ENCODE measurements around the gene HSPA9. TPM values are rescaled to one million over a fixed set of nuclear protein-coding genes. Genes with fewer than 3 reads are reported as not detected.

HSPA9 gene
- total and polyA plus RNA-seq, 9 of the 15 experiments (the other 6 are each of a cell fraction or from before 2014, with no cell fraction given) = 195 to 583 (median 514) TPM

DNA sequence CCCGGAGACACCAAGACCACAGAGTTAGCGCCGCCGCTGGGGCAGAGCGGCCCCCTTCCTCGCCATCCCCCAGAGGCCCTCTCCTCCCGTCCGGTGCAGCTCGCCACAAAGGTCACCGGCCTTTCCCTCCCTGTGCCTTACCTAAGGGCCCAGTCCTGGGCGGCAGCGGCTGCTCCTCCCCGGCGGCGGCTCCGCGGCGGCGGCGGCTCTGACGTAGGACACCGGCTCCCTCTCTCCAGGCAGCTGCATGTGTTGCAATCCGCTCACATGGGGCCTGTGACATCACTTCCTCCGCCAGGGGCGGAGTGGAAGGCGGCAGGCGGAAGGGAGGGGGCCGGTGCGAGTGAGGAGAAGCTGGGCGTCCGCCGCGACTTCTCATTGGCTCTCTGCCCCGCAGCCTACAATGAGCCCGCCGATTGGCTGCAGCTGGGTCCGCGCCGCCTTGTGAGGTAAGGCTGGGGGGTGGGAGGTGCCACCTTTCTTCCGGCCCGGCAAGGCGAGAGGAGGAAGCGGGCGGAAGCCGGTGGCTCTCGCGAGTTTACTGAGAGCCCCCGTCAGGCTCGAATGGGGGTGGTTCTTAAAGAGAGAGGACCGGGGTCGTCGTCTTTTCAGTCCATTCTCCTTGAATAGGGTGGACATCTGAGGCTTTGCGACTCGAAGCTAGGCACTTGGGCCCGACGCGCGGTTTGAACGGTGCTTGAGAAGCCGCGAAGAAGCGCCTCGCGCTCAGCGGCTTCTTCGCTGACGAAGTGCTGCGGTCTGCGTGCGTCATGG lies 32.1 kb downstream of the HSPA9 start, which contains the start of gene ETF1 (continued):
- TF ChIP-seq, protein P1, sequence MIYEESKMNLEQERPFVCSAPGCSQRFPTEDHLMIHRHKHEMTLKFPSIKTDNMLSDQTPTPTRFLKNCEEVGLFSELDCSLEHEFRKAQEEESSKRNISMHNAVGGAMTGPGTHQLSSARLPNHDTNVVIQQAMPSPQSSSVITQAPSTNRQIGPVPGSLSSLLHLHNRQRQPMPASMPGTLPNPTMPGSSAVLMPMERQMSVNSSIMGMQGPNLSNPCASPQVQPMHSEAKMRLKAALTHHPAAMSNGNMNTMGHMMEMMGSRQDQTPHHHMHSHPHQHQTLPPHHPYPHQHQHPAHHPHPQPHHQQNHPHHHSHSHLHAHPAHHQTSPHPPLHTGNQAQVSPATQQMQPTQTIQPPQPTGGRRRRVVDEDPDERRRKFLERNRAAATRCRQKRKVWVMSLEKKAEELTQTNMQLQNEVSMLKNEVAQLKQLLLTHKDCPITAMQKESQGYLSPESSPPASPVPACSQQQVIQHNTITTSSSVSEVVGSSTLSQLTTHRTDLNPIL (CRISPR knock-in tag; IDR thresholded peaks at IDR 0.05) = no peak
- peak; percentile 94 for TF ChIP-seq KAT7 (CRISPR knock-in tag; IDR thresholded peaks at IDR 0.05; ENCODE audit: borderline replicate concordance)
- TF ChIP-seq, protein P2, sequence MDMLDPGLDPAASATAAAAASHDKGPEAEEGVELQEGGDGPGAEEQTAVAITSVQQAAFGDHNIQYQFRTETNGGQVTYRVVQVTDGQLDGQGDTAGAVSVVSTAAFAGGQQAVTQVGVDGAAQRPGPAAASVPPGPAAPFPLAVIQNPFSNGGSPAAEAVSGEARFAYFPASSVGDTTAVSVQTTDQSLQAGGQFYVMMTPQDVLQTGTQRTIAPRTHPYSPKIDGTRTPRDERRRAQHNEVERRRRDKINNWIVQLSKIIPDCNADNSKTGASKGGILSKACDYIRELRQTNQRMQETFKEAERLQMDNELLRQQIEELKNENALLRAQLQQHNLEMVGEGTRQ (CRISPR knock-in tag; IDR thresholded peaks at IDR 0.05) = peak; percentile 88
- peak; percentile 95 for TF ChIP-seq POLR2G (IDR thresholded peaks at IDR 0.05; ENCODE audit: low read depth, low read length)
- TF ChIP-seq RBM22 (IDR thresholded peaks at IDR 0.05; ENCODE audit: low read depth, low read length, poor library complexity, severe bottlenecking) = no peak
- TF ChIP-seq MTF1 (CRISPR knock-in tag; IDR thresholded peaks at IDR 0.05; ENCODE audit: borderline replicate concordance) = no peak
- TF ChIP-seq BRCA1 (IDR thresholded peaks at IDR 0.05) = no peak
- no peak for TF ChIP-seq BRCA1 (CRISPR knock-in tag; IDR thresholded peaks at IDR 0.05)
- TF ChIP-seq SPI1 (IDR thresholded peaks at IDR 0.05; ENCODE audit: borderline replicate concordance, low read depth, low read length) = peak; percentile 48; the same call in 1 of the 2 replicates
- TF ChIP-seq DPF2 (IDR thresholded peaks at IDR 0.05) = peak; percentile 47; the same call in 1 of the 2 replicates
- TF ChIP-seq, protein P3, sequence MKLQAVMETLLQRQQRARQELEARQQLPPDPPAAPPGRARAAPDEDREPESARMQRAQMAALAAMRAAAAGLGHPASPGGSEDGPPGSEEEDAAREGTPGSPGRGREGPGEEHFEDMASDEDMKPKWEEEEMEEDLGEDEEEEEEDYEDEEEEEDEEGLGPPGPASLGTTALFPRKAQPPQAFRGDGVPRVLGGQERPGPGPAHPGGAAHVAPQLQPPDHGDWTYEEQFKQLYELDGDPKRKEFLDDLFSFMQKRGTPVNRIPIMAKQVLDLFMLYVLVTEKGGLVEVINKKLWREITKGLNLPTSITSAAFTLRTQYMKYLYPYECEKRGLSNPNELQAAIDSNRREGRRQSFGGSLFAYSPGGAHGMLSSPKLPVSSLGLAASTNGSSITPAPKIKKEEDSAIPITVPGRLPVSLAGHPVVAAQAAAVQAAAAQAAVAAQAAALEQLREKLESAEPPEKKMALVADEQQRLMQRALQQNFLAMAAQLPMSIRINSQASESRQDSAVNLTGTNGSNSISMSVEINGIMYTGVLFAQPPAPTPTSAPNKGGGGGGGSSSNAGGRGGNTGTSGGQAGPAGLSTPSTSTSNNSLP (IDR thresholded peaks at IDR 0.05; ENCODE audit: borderline replicate concordance, low read depth, low read length) = no peak
- TF ChIP-seq HIVEP1 (CRISPR knock-in tag; IDR thresholded peaks at IDR 0.05) = no peak
- no peak for TF ChIP-seq ZSCAN32 (CRISPR knock-in tag; IDR thresholded peaks at IDR 0.05)
- peak; percentile 30; the same call in 1 of the 2 replicates for TF ChIP-seq RUNX1 (IDR thresholded peaks at IDR 0.05; ENCODE audit: low read depth)
- TF ChIP-seq YY1 (IDR thresholded peaks at IDR 0.05; ENCODE audit: borderline replicate concordance in 1 of 3, control insufficient read depth in 1 of 3, extremely low read depth in 1 of 3, insufficient read depth in 3 of 3, insufficient read length in 1 of 3, insufficient replicate concordance in 2 of 3, low read depth in 1 of 3, low read length in 2 of 3) = peak in 2 of 3 experiments; percentile 76 to 90
- TF ChIP-seq ESRRB (CRISPR knock-in tag; IDR thresholded peaks at IDR 0.05; ENCODE audit: borderline replicate concordance) = no peak
- peak; percentile 51; the same call in 1 of the 2 replicates for TF ChIP-seq NBN (IDR thresholded peaks at IDR 0.05; ENCODE audit: low read depth)
- no peak; the same call in none of the 2 replicates for TF ChIP-seq TCF3 (CRISPR knock-in tag; IDR thresholded peaks at IDR 0.05)
- TF ChIP-seq TEAD4 (IDR thresholded peaks at IDR 0.05; ENCODE audit: low read length) = no peak
- TF ChIP-seq TEAD4 (CRISPR knock-in tag; IDR thresholded peaks at IDR 0.05; ENCODE audit: borderline replicate concordance) = no peak
- TF ChIP-seq NFE2 (IDR thresholded peaks at IDR 0.05; ENCODE audit: low read depth) = no peak
- no peak for TF ChIP-seq ZNF197 (CRISPR knock-in tag; IDR thresholded peaks at IDR 0.05; ENCODE audit: low read depth)
- TF ChIP-seq MCM2 (IDR thresholded peaks at IDR 0.05; ENCODE audit: low read depth) = no peak
- peak; percentile 75 for TF ChIP-seq ZNF431 (CRISPR knock-in tag; IDR thresholded peaks at IDR 0.05)
- no peak for TF ChIP-seq PRMT5 (CRISPR knock-in tag; IDR thresholded peaks at IDR 0.05)

Measured in K562 (cell line).